ENCODE data around the gene TRNAU1AP.
"Not testable (repeated sequence)": the region's sequence is repeated elsewhere in the genome, so short reads cannot be mapped to it uniquely, and the experiment has no call there.

TRNAU1AP gene

GRCh38 chr1:28552758-28553663 is at the start of gene TRNAU1AP:
Gene TRNAU1AP (plus strand): TSS chr1:28553085. CDS start chr1:28553111, 26 bp downstream.
- DNase-seq (ENCODE audit: low read depth) = peak; percentile 97

GRCh38 chr1:28503117-28503516 is 49.8 kb upstream of the TRNAU1AP start:
- no peak for DNase-seq (ENCODE audit: low read depth)

- peak; percentile 90 for DNase-seq (ENCODE audit: low read depth)
Observed at GRCh38 chr1:28505406-28506187, 47.3 kb upstream of the TRNAU1AP start, which contains the start of gene RCC1. Gene RCC1 (plus strand): TSS chr1:28506043. CDS start chr1:28529867, 23,824 bp downstream.

GRCh38 chr1:28506907-28507246 is 46.0 kb upstream of the TRNAU1AP start:
- DNase-seq (ENCODE audit: low read depth) = no peak

GRCh38 chr1:28507247-28507645 is 45.6 kb upstream of the TRNAU1AP start:
- no peak for DNase-seq (ENCODE audit: low read depth)

GRCh38 chr1:28507646-28508434 is 45.0 kb upstream of the TRNAU1AP start:
- no peak for DNase-seq (ENCODE audit: low read depth)

- DNase-seq (ENCODE audit: low read depth) = no peak
Observed at GRCh38 chr1:28508435-28508754, 44.5 kb upstream of the TRNAU1AP start.

GRCh38 chr1:28509705-28510272 is 43.1 kb upstream of the TRNAU1AP start:
- no peak for DNase-seq (ENCODE audit: low read depth)

- DNase-seq (ENCODE audit: low read depth) = no peak
Observed at GRCh38 chr1:28510273-28510969, 42.5 kb upstream of the TRNAU1AP start.

- no peak for DNase-seq (ENCODE audit: low read depth)
Observed at GRCh38 chr1:28510970-28511440, 41.9 kb upstream of the TRNAU1AP start.

GRCh38 chr1:28512058-28512611 is 40.8 kb upstream of the TRNAU1AP start:
- no peak for DNase-seq (ENCODE audit: low read depth)

- DNase-seq (ENCODE audit: low read depth) = not testable (repeated sequence)
Observed at GRCh38 chr1:28514445-28514933, 38.4 kb upstream of the TRNAU1AP start.

- no peak for DNase-seq (ENCODE audit: low read depth)
Observed at GRCh38 chr1:28516518-28516956, 36.3 kb upstream of the TRNAU1AP start.

- DNase-seq (ENCODE audit: low read depth) = no peak
Observed at GRCh38 chr1:28517649-28517999, 35.3 kb upstream of the TRNAU1AP start.

GRCh38 chr1:28518000-28518744 is 34.7 kb upstream of the TRNAU1AP start:
- peak; percentile 87 for DNase-seq (ENCODE audit: low read depth)

GRCh38 chr1:28518745-28519341 is 34.0 kb upstream of the TRNAU1AP start:
- no peak for DNase-seq (ENCODE audit: low read depth)

GRCh38 chr1:28519946-28520725 is 32.7 kb upstream of the TRNAU1AP start:
- DNase-seq (ENCODE audit: low read depth) = no peak

- DNase-seq (ENCODE audit: low read depth) = not testable (repeated sequence)
Observed at GRCh38 chr1:28520796-28521195, 32.1 kb upstream of the TRNAU1AP start.

Data from activated T-cell treated with anti-CD3 and anti-CD28 coated beads for 1 hour (primary cell).